Measurements from ENCODE around the gene USP28. TPM values are rescaled to one million over a fixed set of nuclear protein-coding genes. Genes with fewer than 3 reads are reported as not detected.

The USP28 gene, protein sequence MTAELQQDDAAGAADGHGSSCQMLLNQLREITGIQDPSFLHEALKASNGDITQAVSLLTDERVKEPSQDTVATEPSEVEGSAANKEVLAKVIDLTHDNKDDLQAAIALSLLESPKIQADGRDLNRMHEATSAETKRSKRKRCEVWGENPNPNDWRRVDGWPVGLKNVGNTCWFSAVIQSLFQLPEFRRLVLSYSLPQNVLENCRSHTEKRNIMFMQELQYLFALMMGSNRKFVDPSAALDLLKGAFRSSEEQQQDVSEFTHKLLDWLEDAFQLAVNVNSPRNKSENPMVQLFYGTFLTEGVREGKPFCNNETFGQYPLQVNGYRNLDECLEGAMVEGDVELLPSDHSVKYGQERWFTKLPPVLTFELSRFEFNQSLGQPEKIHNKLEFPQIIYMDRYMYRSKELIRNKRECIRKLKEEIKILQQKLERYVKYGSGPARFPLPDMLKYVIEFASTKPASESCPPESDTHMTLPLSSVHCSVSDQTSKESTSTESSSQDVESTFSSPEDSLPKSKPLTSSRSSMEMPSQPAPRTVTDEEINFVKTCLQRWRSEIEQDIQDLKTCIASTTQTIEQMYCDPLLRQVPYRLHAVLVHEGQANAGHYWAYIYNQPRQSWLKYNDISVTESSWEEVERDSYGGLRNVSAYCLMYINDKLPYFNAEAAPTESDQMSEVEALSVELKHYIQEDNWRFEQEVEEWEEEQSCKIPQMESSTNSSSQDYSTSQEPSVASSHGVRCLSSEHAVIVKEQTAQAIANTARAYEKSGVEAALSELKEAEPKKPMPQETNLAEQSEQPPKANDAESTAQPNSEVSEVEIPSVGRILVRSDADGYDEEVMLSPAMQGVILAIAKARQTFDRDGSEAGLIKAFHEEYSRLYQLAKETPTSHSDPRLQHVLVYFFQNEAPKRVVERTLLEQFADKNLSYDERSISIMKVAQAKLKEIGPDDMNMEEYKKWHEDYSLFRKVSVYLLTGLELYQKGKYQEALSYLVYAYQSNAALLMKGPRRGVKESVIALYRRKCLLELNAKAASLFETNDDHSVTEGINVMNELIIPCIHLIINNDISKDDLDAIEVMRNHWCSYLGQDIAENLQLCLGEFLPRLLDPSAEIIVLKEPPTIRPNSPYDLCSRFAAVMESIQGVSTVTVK
- total RNA-seq (2014; rRNA removed; shearing (Covaris generic)) = 17.1 and 20.5 TPM in 2 replicates

DNA sequence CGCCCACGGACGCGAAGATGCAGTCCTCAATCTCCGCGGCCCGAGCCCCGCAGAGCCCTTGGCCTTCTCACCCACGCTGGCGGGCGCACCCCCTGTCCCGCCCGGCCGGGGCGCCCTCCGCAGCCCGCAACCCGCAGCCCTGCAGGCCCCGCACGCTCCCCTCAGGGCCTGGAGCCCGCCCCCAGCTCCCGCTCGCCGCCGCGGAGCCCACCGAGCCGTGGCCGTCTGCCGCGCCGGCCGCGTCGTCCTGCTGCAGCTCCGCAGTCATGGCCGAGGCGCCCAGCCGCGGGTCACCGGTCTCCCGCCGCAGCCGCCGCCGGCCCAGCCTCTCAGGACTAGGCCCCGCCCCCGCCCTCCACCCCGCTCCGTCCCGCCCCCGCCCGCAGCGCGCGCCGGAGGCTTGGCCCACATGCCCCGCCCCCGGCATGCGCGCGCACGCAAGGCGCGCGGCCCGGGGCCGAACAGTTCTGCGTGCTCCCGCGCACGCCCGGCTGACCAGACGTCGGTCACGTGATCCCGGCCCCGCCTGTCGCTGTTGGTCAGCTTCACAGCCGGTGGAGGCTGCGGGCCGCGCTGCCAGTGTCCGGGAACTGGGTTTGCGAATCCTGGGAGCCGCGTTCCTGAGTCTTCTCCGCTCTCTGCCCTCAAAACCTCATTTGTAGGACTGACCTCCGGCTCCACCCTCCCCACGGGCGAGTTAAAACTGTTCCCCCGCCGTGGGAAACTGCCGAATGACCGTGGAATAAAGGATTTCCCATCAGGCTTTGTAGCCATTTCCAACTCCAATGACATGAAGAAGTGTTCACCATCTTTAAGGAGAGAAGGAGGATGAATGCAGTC lies at the start of gene USP28:
Gene USP28, minus strand, starts transcription at position 339 of the 840 bp plus-strand sequence. Its CDS starts 71 bp downstream, at position 268.

DNA sequence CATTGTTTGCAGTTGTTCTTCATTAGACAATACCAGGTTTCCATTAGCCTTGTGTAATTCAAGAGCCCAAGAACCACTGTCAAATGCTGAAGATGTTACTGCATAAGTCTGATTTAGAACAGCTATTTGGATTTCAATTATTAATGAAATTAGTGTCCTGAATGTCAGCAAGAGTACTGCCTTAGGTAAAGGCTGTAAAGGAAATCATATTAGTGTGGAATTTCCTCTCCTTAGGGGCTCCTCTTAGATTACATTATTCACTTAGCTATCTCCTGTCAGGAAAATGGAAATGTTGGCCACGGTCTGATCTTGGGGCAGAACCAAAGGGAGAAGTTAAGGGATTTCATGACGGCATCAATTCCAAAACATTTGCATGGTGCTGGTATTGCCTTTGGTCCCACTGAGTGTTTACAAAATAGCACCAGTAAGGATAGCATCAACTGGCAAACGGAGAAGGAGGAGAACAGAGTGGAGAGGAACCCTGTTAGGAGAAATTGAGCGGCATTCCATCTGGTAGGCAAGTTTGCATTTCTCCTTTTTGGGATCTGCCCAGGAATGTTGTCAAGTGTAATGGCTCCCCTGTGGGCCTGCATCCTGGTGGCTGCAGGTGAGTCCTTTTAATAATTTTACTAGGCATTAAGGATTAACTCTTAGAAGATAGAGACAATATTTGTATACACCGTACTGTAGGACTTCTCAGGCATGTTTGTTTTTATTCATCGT lies 29.2 kb upstream of the USP28 start, which contains the start of gene HTR3B:
Gene HTR3B, plus strand, starts transcription at position 418 of the 723 bp plus-strand sequence. Its CDS starts 138 bp downstream, at position 556.

DNA sequence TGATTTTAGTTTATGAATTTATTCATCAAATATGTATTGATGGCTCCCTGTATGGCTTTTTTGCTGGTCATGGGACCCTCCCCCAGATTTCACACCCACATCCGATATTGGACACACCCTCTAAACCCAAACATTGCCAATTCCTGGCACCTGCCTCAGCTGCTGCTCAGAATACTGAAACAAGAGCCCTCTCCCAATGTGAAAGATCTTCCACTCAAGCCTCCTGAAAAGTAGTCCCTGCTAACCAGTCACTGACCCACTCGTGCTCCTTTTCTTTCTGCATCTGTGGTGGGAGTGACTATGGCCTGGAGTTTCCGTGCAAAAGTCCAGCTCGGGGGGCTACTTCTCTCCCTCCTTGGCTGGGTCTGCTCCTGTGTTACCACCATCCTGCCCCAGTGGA lies 95.9 kb downstream of the USP28 start, which contains the start of gene CLDN25:
Gene CLDN25, plus strand, starts transcription at position 301 of the 400 bp plus-strand sequence. Its CDS starts 0 bp downstream, at position 301.

DNA sequence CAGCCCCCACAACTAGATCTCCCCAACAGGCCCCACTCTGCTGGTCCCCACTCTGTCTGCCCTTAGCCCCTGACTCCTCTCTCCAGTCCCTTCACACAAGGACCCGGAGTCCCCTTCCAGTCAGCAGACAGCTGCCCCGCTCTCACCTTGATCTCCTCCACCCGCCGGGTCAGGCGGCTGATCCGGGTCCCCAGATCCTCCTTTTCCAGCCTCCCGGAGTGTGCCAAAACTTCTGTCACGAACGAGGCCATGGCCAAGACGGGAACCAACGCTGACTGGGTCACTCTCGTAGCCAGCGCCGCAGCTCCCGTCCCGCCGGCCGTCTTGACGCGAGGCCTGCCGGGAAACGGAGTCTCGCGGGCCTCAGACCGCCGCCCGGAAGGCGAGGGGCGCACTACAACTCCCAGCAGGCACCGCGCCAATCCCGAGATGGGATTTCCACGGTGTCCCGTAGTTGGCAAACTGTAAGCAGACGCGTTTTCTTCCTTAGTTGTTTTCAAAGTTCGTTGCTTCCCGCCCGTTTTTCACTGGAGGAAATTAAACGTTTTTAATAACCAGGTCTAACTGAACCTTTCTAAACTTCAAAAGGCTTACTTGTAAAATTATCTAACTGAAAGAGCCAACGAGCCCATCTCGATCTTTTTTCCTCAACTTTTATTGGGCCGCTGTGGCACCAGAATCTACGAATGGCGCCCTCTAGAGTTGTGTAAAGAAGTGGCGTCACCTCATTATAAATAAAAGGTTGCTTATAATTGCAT lies 101.8 kb downstream of the USP28 start, which contains the start of gene ZW10:
Gene ZW10, minus strand, starts transcription at position 277 of the 758 bp plus-strand sequence. Its CDS starts 26 bp downstream, at position 251.

Small RNAs within 50 kb of the gene (small RNA-seq; reads per million reads assigned to genes)
- gene LRRC37A13P (not detected), gene RNU6-1107P (not detected), gene RPS29P19 (not detected)

Other genes starting within 250 kb of the USP28 start
- 37.3 and 47.6 TPM in 2 replicates for gene TMPRSS5, start 169.3 kb downstream of the USP28 start, total RNA-seq (2014; rRNA removed; shearing (Covaris generic))
- 18.8 and 21.1 TPM in 2 replicates for gene ZW10, start 101.9 kb downstream of the USP28 start, total RNA-seq (2014; rRNA removed; shearing (Covaris generic))
- gene CLDN25, start 95.8 kb downstream of the USP28 start, total RNA-seq (2014; rRNA removed; shearing (Covaris generic)) = not detected in 2 replicates
- gene HTR3B, start 29.2 kb upstream of the USP28 start, total RNA-seq (2014; rRNA removed; shearing (Covaris generic)) = not detected in 2 replicates
- not detected in 2 replicates for gene HTR3A, start 99.5 kb upstream of the USP28 start, total RNA-seq (2014; rRNA removed; shearing (Covaris generic))
- gene ZBTB16, start 184.1 kb upstream of the USP28 start, total RNA-seq (2014; rRNA removed; shearing (Covaris generic)) = not detected in 2 replicates

All from A375 (cell line).